NT2/D1 (cell line): ENCODE results near the gene CWC27.

Experiments used
- SUZ12 ChIP-seq: IDR thresholded peaks from 2 replicates; pipeline ENCODE4 v1.6.1; 2011; ENCODE audit not compliant: insufficient read length, insufficient read depth; ENCODE audit errors: extremely low read depth
- YY1 ChIP-seq: IDR thresholded peaks from 2 replicates; pipeline ENCODE4 v1.6.1; 2011; ENCODE audit not compliant: insufficient read length, insufficient read depth
- ZNF274 ChIP-seq: IDR thresholded peaks from 2 replicates; pipeline ENCODE4 v1.6.1; 2011; ENCODE audit warnings: mild to moderate bottlenecking, low read depth, low read length

DNA sequence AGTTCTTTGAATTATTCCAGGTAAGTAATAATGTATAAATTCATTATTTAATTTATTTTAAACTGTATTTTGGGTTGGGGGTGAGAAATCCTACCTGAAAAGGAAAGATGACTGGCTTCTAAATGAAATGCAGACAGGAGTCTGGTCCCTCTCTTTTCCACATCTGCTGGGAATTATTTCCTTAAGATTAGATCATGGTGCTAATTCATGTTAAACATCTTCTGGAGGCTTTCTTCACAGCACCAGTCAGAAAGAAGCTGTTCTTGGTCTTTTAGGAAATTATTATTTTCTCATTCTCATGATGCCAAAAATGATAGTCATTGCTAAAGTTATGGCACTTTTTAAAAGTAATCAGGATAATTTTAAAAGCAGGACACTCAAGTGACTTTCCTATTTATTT is 254.2 kb downstream of the CWC27 start:
- TF ChIP-seq YY1: no peak
- no peak for TF ChIP-seq ZNF274
- TF ChIP-seq SUZ12: no peak
